Colon (tissue), 2 donors: ENCODE data around the gene MDM4.

ENCODE experiments used
- FAIRE-seq: peaks from 2 replicates; lab custom pipeline; 2012; peaks lifted over from hg19 to GRCh38; lab: Jason Lieb, UNC
- donor health status: control.
- donor health status: control.

The MDM4 gene

GRCh38 chr1:204491655-204492054, 24.6 kb upstream of the MDM4 start:
- FAIRE-seq: no peak

- no peak for FAIRE-seq
These were observed 22.8 kb upstream of the MDM4 start for GRCh38 chr1:204493145-204493983.

- FAIRE-seq: no peak
These were observed 22.3 kb upstream of the MDM4 start for GRCh38 chr1:204493984-204494280.

- FAIRE-seq: no peak
These were observed 21.7 kb upstream of the MDM4 start, which contains the start of gene PIK3C2B for GRCh38 chr1:204494281-204495077. TSS of gene PIK3C2B (minus strand) at chr1:204494805. CDS start at chr1:204469802, 25,003 bp downstream.

GRCh38 chr1:204495078-204495753, 21.0 kb upstream of the MDM4 start:
- FAIRE-seq: no peak

GRCh38 chr1:204495777-204496176, 20.4 kb upstream of the MDM4 start:
- FAIRE-seq: no peak

- FAIRE-seq: no peak
These were observed 17.2 kb upstream of the MDM4 start for GRCh38 chr1:204498981-204499380.

GRCh38 chr1:204499511-204500468, 16.4 kb upstream of the MDM4 start:
- no peak for FAIRE-seq

GRCh38 chr1:204502241-204502640, 14.0 kb upstream of the MDM4 start:
- no peak for FAIRE-seq

GRCh38 chr1:204503122-204503912, 12.9 kb upstream of the MDM4 start:
- no peak for FAIRE-seq

- FAIRE-seq: no peak
These were observed 12.2 kb upstream of the MDM4 start for GRCh38 chr1:204503913-204504519.

- no peak for FAIRE-seq
These were observed 10.5 kb upstream of the MDM4 start for GRCh38 chr1:204505674-204506200.

GRCh38 chr1:204506201-204506968, 9.8 kb upstream of the MDM4 start:
- no peak for FAIRE-seq

- no peak for FAIRE-seq
These were observed 9.3 kb upstream of the MDM4 start for GRCh38 chr1:204506969-204507316.

GRCh38 chr1:204507317-204508105, 8.7 kb upstream of the MDM4 start:
- no peak for FAIRE-seq

- FAIRE-seq: no peak
These were observed 7.0 kb upstream of the MDM4 start for GRCh38 chr1:204509186-204509635.

- no peak for FAIRE-seq
These were observed 4.8 kb upstream of the MDM4 start for GRCh38 chr1:204511366-204511765.

- no peak for FAIRE-seq
These were observed 3.0 kb upstream of the MDM4 start for GRCh38 chr1:204513117-204513716.
